GM06990 (cell line): ENCODE data around the gene RAP1GAP2.
"Not testable (repeated sequence)": the region's sequence is repeated elsewhere in the genome, so short reads cannot be mapped to it uniquely, and the experiment has no call there.

Experiments
- DNase-seq: peaks from one replicate; pipeline ENCODE4 v3.0.0-alpha.2; 2011; ENCODE audit not compliant: insufficient read length; ENCODE audit errors: extremely low read depth
- H3K27me3 ChIP-seq: replicated peaks from 2 replicates; pipeline ENCODE4 v1.6.0; 2011; ENCODE audit warnings: low read length; ENCODE audit not compliant: control insufficient read depth, insufficient read depth
- H3K36me3 ChIP-seq: 2 replicates; pipeline ENCODE4 v1.5.1; 2011; ENCODE audit warnings: low read length; ENCODE audit not compliant: control insufficient read depth, insufficient read depth
- H3K4me3 ChIP-seq: replicated peaks from 2 replicates; pipeline ENCODE4 v1.5.1; 2011; ENCODE audit warnings: low read depth, mild to moderate bottlenecking, control low read depth, low read length
- TF ChIP-seq, protein P1 (sequence below): IDR thresholded peaks from 2 replicates; pipeline ENCODE4 v1.5.1; 2011; ENCODE audit warnings: low read length, control low read depth, mild to moderate bottlenecking, inconsistent platforms; ENCODE audit not compliant: insufficient read depth, poor library complexity, severe bottlenecking

Gene RAP1GAP2

DNA sequence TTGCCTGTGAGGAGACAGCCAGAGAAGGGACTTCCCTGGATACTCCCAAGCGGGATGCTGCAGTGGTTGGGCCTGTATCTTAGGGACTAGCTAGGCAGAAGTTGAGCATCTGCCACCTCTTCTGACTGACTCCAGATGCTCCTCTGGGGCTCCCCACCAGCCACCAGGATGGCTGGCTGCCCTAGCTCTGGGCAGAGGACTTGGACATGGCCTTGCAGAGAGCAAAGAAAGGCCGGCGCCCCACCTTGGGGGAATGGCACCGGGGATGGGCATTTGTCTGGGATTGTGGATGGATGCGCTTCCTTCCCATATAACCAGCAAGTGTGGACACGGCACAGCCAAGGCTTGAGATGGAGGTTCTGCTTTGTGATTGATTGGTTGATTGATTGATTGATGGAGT lies 198.2 kb downstream of the RAP1GAP2 start:
- H3K4me3 ChIP-seq, result no peak overlapping the region
- TF ChIP-seq, protein P1, sequence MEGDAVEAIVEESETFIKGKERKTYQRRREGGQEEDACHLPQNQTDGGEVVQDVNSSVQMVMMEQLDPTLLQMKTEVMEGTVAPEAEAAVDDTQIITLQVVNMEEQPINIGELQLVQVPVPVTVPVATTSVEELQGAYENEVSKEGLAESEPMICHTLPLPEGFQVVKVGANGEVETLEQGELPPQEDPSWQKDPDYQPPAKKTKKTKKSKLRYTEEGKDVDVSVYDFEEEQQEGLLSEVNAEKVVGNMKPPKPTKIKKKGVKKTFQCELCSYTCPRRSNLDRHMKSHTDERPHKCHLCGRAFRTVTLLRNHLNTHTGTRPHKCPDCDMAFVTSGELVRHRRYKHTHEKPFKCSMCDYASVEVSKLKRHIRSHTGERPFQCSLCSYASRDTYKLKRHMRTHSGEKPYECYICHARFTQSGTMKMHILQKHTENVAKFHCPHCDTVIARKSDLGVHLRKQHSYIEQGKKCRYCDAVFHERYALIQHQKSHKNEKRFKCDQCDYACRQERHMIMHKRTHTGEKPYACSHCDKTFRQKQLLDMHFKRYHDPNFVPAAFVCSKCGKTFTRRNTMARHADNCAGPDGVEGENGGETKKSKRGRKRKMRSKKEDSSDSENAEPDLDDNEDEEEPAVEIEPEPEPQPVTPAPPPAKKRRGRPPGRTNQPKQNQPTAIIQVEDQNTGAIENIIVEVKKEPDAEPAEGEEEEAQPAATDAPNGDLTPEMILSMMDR, result no peak
- H3K36me3 ChIP-seq, result no peaks in the 10 kb centered on the region
- DNase-seq, result no peak
- no peaks in the 10 kb centered on the region; the same call in 1 of the 2 replicates for H3K27me3 ChIP-seq

- no peaks in the 10 kb centered on the region; the same call in 1 of the 2 replicates for H3K27me3 ChIP-seq
- no peak for DNase-seq
- H3K4me3 ChIP-seq, result no peak overlapping the region
- TF ChIP-seq, protein P1, result no peak
- H3K36me3 ChIP-seq, result no peaks in the 10 kb centered on the region
Measured at GRCh38 chr17:2995377-2995776, 199.1 kb downstream of the RAP1GAP2 start.

DNA sequence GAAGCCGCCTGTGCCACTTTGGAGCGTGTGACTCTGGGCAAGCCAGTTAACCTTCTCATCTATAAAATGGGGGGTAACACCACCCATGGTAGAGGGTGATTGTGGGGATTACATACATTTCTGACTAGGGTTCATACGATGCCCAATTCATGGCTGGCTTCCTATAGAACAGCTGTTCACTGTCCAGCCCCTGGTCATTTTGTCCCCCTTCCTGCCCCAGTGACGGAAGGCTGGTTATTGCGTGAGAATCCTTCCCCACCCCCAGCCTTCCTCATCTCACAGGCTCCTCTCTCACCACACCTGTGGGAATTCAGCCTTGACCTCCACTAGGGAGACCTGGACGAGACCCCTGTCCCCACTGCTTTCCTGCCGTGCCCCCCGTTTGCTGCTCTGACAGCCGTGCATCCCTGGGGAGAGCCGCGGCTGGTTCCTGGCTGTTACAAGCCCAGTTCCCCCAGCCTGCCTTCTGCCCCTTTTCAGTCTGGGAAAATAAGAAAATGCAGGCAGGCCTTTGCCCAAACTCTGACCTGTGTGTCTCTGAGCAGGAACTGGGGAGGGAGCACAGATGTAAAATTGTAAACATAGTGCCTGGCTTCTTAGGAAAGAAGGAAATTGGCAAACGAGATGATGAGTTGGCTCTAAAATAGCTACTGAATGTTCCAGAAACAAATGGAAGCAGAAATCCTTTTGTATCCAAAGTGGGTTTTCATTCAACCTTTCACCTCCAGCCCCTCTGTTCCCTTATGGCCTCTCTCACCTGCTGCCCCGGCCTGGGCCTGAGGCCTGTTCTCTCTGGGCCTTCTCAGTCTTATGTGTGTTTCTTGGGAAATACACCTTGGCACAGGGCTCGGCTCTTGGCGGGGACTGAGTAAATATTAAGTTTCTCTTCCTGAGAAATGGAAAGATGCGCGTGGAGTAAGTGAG lies 199.9 kb downstream of the RAP1GAP2 start:
- TF ChIP-seq, protein P1, result no peak
- Histone ChIP-seq H3K27me3 (no peaks in the 10 kb centered on the region; the same call in 1 of the 2 replicates), H3K4me3 (no peak overlapping the region), H3K36me3 (no peaks in the 10 kb centered on the region)
- DNase-seq, result no peak

GRCh38 chr17:2996810-2997670 lies 200.8 kb downstream of the RAP1GAP2 start:
- H3K36me3 ChIP-seq, result no peaks in the 10 kb centered on the region
- DNase-seq, result no peak
- TF ChIP-seq, protein P1, result no peak
- no peaks in the 10 kb centered on the region; the same call in 1 of the 2 replicates for H3K27me3 ChIP-seq
- H3K4me3 ChIP-seq, result no peak overlapping the region

DNA sequence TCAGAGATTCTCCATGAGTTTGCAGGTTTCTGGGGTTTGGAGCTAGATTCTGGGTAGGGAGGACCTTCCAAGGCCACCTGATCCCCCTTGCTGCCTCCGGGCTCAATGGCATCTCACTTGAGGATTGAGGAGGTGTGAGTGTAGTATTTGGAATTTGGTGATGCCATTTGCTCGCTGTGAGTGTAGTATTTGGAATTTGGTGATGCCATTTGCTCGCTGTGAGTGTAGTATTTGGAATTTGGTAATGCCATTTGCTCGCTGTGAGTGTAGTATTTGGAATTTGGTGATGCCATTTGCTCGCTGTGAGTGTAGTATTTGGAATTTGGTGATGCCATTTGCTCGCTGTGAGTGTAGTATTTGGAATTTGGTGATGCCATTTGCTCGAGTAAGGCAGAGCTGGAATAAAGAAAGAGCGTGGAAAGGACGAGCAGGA lies 202.2 kb downstream of the RAP1GAP2 start:
- DNase-seq, H3K36me3 ChIP-seq, H3K4me3 ChIP-seq, H3K27me3 ChIP-seq: not testable (repeated sequence)
